ENCODE data around the gene MYT1. TPM values are rescaled to one million over a fixed set of nuclear protein-coding genes. Genes with fewer than 3 reads are reported as not detected.

Gene MYT1
- total RNA-seq, 4 donors from 2014 or later: 0.16 to 0.55 TPM; not detected in 2

DNA sequence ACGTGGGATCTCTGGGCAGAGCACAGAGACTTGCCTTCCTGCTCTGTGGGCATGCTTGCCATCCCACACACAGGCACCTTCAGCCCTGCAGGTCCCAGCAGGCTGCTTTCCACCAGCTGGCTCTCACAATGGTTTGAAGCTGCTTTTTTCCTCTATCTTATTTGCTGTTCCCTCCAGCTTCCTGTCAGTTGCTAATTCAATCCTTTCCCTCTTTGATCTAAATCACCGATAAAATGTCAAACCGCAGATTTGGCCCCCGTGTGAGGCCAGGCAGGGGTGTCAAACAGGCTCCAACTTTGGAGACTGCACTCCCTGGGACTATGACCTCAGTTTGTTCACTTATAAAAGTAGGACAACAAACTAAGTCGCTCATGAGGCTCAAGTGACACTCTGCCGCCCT, 50.7 kb downstream of the MYT1 start:
- 47 to 63% methylated on average over 3 to 6 of the region's 6 CpGs for WGBS, 2 donors (ENCODE audit: low coverage in 1 of 2)
- intact Hi-C loops (cut with DNase I; ENCODE audit: low total_unique reads) (no loop called here), in situ Hi-C loops (cut with MboI; ENCODE audit: low pct_ligation_motif_present in 1 of 4, low pct_unique_long_range_greater_than_20kb in 1 of 4, low sequenced_read_pairs in 3 of 4) (no loop called here)
- H3K4me3 ChIP-seq: no peak overlapping the region
- H3K27ac ChIP-seq: no peak overlapping the region
- no peaks in the 10 kb centered on the region for H3K27me3 ChIP-seq
- no peak for DNase-seq
- peaks cover 5 to 15% (median 8%) of the 10 kb centered on the region in 4 donors for H3K4me1 ChIP-seq
- H3K9me3 ChIP-seq: no peaks in the 10 kb centered on the region
- no peaks in the 10 kb centered on the region for H3K36me3 ChIP-seq
- TF ChIP-seq POLR2AphosphoS5 (IDR thresholded peaks at IDR 0.05) (no peak), EP300 (IDR thresholded peaks at IDR 0.05; ENCODE audit: low read depth) (no peak), POLR2A (IDR thresholded peaks at IDR 0.05) (no peak)
- TF ChIP-seq, protein P1, sequence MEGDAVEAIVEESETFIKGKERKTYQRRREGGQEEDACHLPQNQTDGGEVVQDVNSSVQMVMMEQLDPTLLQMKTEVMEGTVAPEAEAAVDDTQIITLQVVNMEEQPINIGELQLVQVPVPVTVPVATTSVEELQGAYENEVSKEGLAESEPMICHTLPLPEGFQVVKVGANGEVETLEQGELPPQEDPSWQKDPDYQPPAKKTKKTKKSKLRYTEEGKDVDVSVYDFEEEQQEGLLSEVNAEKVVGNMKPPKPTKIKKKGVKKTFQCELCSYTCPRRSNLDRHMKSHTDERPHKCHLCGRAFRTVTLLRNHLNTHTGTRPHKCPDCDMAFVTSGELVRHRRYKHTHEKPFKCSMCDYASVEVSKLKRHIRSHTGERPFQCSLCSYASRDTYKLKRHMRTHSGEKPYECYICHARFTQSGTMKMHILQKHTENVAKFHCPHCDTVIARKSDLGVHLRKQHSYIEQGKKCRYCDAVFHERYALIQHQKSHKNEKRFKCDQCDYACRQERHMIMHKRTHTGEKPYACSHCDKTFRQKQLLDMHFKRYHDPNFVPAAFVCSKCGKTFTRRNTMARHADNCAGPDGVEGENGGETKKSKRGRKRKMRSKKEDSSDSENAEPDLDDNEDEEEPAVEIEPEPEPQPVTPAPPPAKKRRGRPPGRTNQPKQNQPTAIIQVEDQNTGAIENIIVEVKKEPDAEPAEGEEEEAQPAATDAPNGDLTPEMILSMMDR (IDR thresholded peaks at IDR 0.05): no peak

DNA sequence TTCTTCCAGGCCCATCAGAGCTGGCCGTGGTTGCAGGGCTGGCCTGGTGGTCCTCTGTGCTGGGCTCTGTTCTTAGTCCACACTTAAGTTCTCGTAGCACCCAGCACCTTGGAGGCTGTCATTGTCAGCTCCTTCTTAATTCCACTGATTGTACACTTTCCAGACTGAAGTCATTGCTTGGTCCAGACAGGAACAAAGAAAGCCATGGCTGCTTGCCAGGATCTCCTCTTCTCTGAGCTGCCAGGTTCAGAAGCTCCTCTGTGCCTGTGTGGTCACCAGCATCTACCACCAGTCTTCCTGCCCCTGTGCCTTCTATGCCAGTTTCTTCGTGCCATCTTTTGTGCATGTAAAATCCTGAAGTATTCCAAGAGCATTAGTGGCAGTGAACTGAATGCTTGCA, 51.8 kb downstream of the MYT1 start:
- no peak for DNase-seq
- no peaks in the 10 kb centered on the region for H3K36me3 ChIP-seq
- in situ Hi-C loops (cut with MboI; ENCODE audit: low pct_ligation_motif_present in 1 of 4, low pct_unique_long_range_greater_than_20kb in 1 of 4, low sequenced_read_pairs in 3 of 4) (no loop called here), intact Hi-C loops (cut with DNase I; ENCODE audit: low total_unique reads) (no loop called here)
- WGBS, 2 donors (ENCODE audit: low coverage in 1 of 2): 68% methylated on average over 3 of the region's 3 CpGs; no CpG with 5 or more reads in 1 of the 2 donors
- H3K27me3 ChIP-seq: no peaks in the 10 kb centered on the region
- peaks cover 5 to 15% (median 8%) of the 10 kb centered on the region in 4 donors for H3K4me1 ChIP-seq
- no peaks in the 10 kb centered on the region for H3K9me3 ChIP-seq
- no peak overlapping the region for H3K4me3 ChIP-seq
- no peak overlapping the region for H3K27ac ChIP-seq
- TF ChIP-seq, protein P1 (IDR thresholded peaks at IDR 0.05): no peak
- TF ChIP-seq POLR2AphosphoS5 (IDR thresholded peaks at IDR 0.05) (no peak), POLR2A (IDR thresholded peaks at IDR 0.05) (no peak), EP300 (IDR thresholded peaks at IDR 0.05; ENCODE audit: low read depth) (no peak)

DNA sequence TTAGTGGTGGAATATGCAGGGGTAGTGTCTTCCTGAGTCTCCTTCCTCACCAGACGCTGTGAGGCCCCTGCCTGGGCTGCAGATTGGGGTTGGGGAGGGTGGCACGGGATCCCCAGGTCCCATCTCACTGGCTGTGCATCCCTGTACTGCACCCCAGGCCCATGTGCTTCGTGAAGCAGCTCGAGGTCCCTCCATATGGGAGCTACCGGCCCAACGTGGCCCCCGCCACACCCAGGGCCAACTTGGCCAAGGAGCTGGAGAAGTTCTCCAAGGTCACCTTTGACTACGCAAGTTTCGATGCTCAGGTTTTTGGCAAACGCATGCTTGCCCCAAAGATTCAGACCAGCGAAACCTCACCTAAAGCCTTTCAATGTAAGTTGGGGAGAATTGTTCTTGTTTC, 52.7 kb downstream of the MYT1 start:
- WGBS, 2 donors (ENCODE audit: low coverage in 1 of 2): 87% methylated on average over 11 of the region's 11 CpGs; no CpG with 5 or more reads in 1 of the 2 donors
- no peak for DNase-seq
- no peak overlapping the region for H3K27ac ChIP-seq
- H3K4me3 ChIP-seq: no peak overlapping the region
- intact Hi-C loops (cut with DNase I; ENCODE audit: low total_unique reads): no loop called here
- no peaks in the 10 kb centered on the region for H3K9me3 ChIP-seq
- H3K27me3 ChIP-seq: no peaks in the 10 kb centered on the region
- in situ Hi-C loops (cut with MboI; ENCODE audit: low pct_ligation_motif_present in 1 of 4, low pct_unique_long_range_greater_than_20kb in 1 of 4, low sequenced_read_pairs in 3 of 4): no loop called here
- no peaks in the 10 kb centered on the region for H3K36me3 ChIP-seq
- peaks cover 5 to 15% (median 8%) of the 10 kb centered on the region in 4 donors for H3K4me1 ChIP-seq
- no peak for TF ChIP-seq POLR2A (IDR thresholded peaks at IDR 0.05)
- TF ChIP-seq EP300 (IDR thresholded peaks at IDR 0.05; ENCODE audit: low read depth): no peak
- TF ChIP-seq, protein P1 (IDR thresholded peaks at IDR 0.05): no peak
- TF ChIP-seq POLR2AphosphoS5 (IDR thresholded peaks at IDR 0.05): no peak

DNA sequence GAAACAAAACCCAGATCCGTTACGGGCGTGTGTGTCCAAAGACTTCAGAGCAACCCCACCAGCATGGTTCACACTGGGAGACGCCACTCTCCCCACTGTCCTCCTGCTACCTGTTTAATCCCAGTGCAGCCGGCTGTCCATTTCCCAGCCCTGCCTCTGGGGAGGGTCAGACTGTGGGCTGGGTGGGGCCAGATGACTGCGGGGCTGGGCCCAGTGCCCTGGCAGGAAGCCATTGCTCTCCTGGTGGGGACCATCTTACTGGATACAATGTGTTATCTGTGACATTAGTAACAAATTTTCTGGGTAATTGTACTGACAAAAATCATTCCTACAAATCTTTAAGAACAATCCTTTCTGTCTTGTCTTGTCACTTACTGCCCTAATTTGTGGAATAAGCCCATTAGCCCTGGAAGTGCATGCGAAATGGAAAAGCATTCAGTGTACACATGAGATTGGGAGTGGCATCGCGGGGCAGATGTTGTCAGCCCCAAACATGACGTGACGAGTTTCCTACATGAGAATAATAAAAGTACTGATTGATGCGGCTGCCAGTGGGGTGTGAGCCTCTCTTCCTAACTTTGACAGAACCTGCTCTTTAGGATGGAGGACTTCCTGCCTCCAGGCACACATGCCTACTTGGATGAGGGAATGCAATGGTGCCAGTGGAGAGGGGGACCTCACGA, 53.4 kb downstream of the MYT1 start:
- H3K27me3 ChIP-seq: no peaks in the 10 kb centered on the region
- H3K4me1 ChIP-seq: peaks cover 5 to 13% (median 8%) of the 10 kb centered on the region in 4 donors
- no peak overlapping the region for H3K4me3 ChIP-seq
- intact Hi-C loops (cut with DNase I; ENCODE audit: low total_unique reads) (no loop called here), in situ Hi-C loops (cut with MboI; ENCODE audit: low pct_ligation_motif_present in 1 of 4, low pct_unique_long_range_greater_than_20kb in 1 of 4, low sequenced_read_pairs in 3 of 4) (no loop called here)
- H3K36me3 ChIP-seq: no peaks in the 10 kb centered on the region
- TF ChIP-seq, protein P1 (IDR thresholded peaks at IDR 0.05): no peak
- TF ChIP-seq EP300 (IDR thresholded peaks at IDR 0.05; ENCODE audit: low read depth): no peak
- TF ChIP-seq POLR2A (IDR thresholded peaks at IDR 0.05): no peak
- TF ChIP-seq POLR2AphosphoS5 (IDR thresholded peaks at IDR 0.05): no peak
- H3K27ac ChIP-seq: no peak overlapping the region
- DNase-seq: no peak
- WGBS, 2 donors (ENCODE audit: low coverage in 1 of 2): 53 to 59% methylated on average over 6 to 13 of the region's 13 CpGs
- H3K9me3 ChIP-seq: no peaks in the 10 kb centered on the region
